ENCODE results near the gene NDUFB10.

NDUFB10 gene

DNA sequence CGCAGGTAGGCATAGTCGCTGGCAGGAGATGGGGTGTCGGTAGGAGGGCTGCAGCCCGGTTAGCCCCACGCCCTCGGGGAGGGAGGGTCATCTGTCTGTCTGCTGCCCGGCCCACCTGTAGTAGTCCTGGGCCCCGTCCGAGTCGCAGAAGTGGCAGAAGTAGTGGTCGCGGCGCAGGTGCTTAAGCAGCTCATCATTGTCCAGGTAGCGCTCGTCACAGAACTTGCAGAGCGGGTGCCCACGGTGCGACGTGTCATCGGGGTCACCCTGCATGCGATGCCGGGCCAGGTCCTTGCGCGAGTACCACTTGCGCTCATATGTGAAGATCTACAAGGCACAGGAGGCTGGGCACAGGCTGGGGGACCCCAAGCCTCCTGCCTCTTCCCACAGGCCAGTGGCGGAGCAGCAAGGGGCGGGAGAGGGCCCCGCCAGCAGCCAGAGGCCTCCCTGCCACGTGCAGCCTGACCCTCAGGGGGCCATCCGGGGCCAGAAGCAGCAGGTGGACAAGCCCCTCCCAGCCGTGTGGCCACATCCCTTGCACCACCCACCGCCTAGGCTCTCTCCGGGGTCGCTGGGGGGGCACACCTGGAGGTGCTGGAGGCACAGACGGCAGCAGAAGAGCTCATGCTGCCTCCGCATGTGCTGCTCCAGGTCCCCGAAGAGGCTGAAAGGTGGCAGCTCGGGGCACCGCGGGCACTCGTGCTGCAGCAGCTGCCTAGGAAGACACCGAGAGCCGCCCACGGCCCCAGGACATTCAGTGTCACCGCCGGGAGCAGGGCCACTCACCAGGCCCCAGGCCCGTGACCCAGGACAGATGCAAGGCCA is 43.3 kb downstream of the NDUFB10 start:
- DNase-seq (ENCODE audit: extremely low spot score) = no peak
- no peak for TF ChIP-seq FOXA1 (IDR thresholded peaks at IDR 0.05)
- no peak for TF ChIP-seq FOXM1 (IDR thresholded peaks at IDR 0.05; ENCODE audit: borderline replicate concordance)
- no peak for TF ChIP-seq PKNOX1 (IDR thresholded peaks at IDR 0.05)
- no peak for TF ChIP-seq L3MBTL2 (conservative IDR thresholded peaks at IDR 0.05)
- TF ChIP-seq SP1 (IDR thresholded peaks at IDR 0.05) = no peak
- TF ChIP-seq FOXK2 (IDR thresholded peaks at IDR 0.05) = no peak
- no peak for TF ChIP-seq TARDBP (IDR thresholded peaks at IDR 0.05)
- no peak for TF ChIP-seq NFRKB (IDR thresholded peaks at IDR 0.05)
- no peak for TF ChIP-seq HDGF (IDR thresholded peaks at IDR 0.05; ENCODE audit: borderline replicate concordance)
- no peak for TF ChIP-seq LEF1 (IDR thresholded peaks at IDR 0.05; ENCODE audit: borderline replicate concordance)
- no peak for TF ChIP-seq CTBP1 (IDR thresholded peaks at IDR 0.05; ENCODE audit: borderline replicate concordance)
- ChIA-PET POLR2A (interaction anchor here (1.2 to 1.4 kb wide), 3 partner anchors 19 to 45 kb away, joined by 3 to 4 read pairs (median 4); partner anchors contain the start of genes GFER, NTHL1, RPS2 and TSC2), CTCF (no interaction called here)

- TF ChIP-seq SP1 (IDR thresholded peaks at IDR 0.05) (no peak), HDGF (IDR thresholded peaks at IDR 0.05; ENCODE audit: borderline replicate concordance) (no peak), CTBP1 (IDR thresholded peaks at IDR 0.05; ENCODE audit: borderline replicate concordance) (no peak), BHLHE40 (IDR thresholded peaks at IDR 0.05; ENCODE audit: borderline replicate concordance) (no peak), FOXK2 (IDR thresholded peaks at IDR 0.05) (no peak), FOXA1 (IDR thresholded peaks at IDR 0.05) (no peak), TARDBP (IDR thresholded peaks at IDR 0.05) (no peak), NFRKB (IDR thresholded peaks at IDR 0.05) (no peak), ARNT (IDR thresholded peaks at IDR 0.05) (no peak), FOXM1 (IDR thresholded peaks at IDR 0.05; ENCODE audit: borderline replicate concordance) (no peak), LEF1 (IDR thresholded peaks at IDR 0.05; ENCODE audit: borderline replicate concordance) (no peak), ZNF384 (IDR thresholded peaks at IDR 0.05) (no peak), SUZ12 (IDR thresholded peaks at IDR 0.05) (no peak), L3MBTL2 (conservative IDR thresholded peaks at IDR 0.05) (no peak)
- CTCF ChIA-PET = interaction anchor here (0.9 to 1.7 kb wide), 6 partner anchors 9 to 150 kb away, joined by 4 to 13 read pairs (median 6); partner anchors contain the start of gene NOXO1
- POLR2A ChIA-PET = interaction anchor here (0.9 to 3.1 kb wide), 8 partner anchors 12 to 152 kb away, joined by 4 to 23 read pairs (median 5); partner anchors contain the start of genes GFER, NTHL1, RPS2 and TBL3
Observed at GRCh38 chr16:2003231-2003826, 44.0 kb downstream of the NDUFB10 start.

DNA sequence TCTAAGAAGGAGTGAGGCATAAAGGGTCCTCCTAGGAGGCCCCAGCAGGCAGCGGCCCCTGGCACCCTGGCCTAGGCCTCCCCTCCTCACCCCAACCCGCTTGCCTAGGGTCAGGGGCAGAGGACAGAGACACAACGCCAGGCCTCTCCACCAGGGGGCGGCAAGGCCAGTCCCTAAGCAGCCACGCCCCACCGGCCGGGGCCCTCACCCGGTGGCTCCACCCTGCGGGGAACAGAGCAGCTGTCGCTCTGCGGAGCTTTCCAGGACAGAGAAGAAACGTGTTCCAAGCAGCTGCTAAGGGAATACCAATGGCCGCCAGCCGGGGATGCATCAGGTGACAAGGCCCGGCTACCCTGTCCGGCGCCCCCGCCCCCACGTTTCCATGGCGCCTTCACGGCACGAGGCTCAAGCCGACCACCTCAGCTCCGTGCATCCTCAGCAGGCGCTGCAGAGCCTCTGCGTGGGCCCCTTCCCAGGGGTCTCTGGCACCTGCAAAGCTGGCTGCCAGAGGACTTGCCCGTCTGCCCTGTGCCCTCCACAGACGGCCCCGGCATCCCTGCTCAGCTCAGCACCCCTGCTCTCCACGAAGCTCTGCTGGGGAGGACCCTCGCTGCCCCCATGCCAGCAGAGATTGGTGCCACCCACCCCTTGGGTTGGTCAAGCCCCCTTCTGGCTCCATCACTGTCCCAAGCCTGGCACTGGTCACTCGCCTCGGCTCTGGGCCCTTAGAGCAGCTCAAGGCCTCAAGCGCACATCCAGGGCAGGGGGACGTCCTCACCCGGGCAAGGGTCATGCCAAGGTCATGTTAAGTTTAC is 44.7 kb downstream of the NDUFB10 start:
- peak; percentile 91 for DNase-seq (ENCODE audit: extremely low spot score)
- CTCF ChIA-PET = interaction anchor here (0.6 to 1.7 kb wide), 9 partner anchors 9 to 149 kb away, joined by 3 to 13 read pairs (median 5); partner anchors contain the start of gene NOXO1
- POLR2A ChIA-PET = interaction anchor here (0.7 to 3.1 kb wide), 10 partner anchors 10 to 151 kb away, joined by 3 to 23 read pairs (median 5); partner anchors contain the start of genes GFER, NTHL1, RPS2 and TBL3
- TF ChIP-seq PKNOX1 (IDR thresholded peaks at IDR 0.05) (peak; percentile 86), ELF4 (IDR thresholded peaks at IDR 0.05) (no peak), FOXA1 (IDR thresholded peaks at IDR 0.05) (no peak), CTBP1 (IDR thresholded peaks at IDR 0.05; ENCODE audit: borderline replicate concordance) (no peak)

More at GRCh38 chr16:2003231-2003826, 44.0 kb downstream of the NDUFB10 start:
- DNase-seq (ENCODE audit: extremely low spot score) = no peak

GRCh38 chr16:2004795-2005517 is 45.6 kb downstream of the NDUFB10 start:
- DNase-seq (ENCODE audit: extremely low spot score) = no peak
- no peak for TF ChIP-seq BHLHE40 (IDR thresholded peaks at IDR 0.05; ENCODE audit: borderline replicate concordance)
- no peak for TF ChIP-seq HDGF (IDR thresholded peaks at IDR 0.05; ENCODE audit: borderline replicate concordance)
- no peak for TF ChIP-seq NFRKB (IDR thresholded peaks at IDR 0.05)
- TF ChIP-seq FOXK2 (IDR thresholded peaks at IDR 0.05) = no peak
- TF ChIP-seq LEF1 (IDR thresholded peaks at IDR 0.05; ENCODE audit: borderline replicate concordance) = no peak
- TF ChIP-seq ARNT (IDR thresholded peaks at IDR 0.05) = no peak
- no peak for TF ChIP-seq ZNF384 (IDR thresholded peaks at IDR 0.05)
- TF ChIP-seq FOXA1 (IDR thresholded peaks at IDR 0.05) = no peak
- ChIA-PET POLR2A (interaction anchor here (1.4 to 3.1 kb wide), 4 partner anchors 10 to 150 kb away, joined by 4 to 23 read pairs (median 8); partner anchors contain the start of genes RPS2 and TRAF7), CTCF (interaction anchor here (0.7 to 1.7 kb wide), 5 partner anchors 10 to 135 kb away, joined by 3 to 13 read pairs (median 6); no protein-coding TSS in a partner anchor)

- POLR2A ChIA-PET = interaction anchor here (1.4 to 3.1 kb wide), 3 partner anchors 9 to 150 kb away, joined by 6 to 23 read pairs (median 9); partner anchors contain the start of genes RPS2 and TRAF7
- TF ChIP-seq BHLHE40 (IDR thresholded peaks at IDR 0.05; ENCODE audit: borderline replicate concordance) (no peak), SUZ12 (IDR thresholded peaks at IDR 0.05) (no peak), ELF4 (IDR thresholded peaks at IDR 0.05) (no peak), ZNF384 (IDR thresholded peaks at IDR 0.05) (no peak), L3MBTL2 (conservative IDR thresholded peaks at IDR 0.05) (no peak), FOXK2 (IDR thresholded peaks at IDR 0.05) (no peak), FOXM1 (IDR thresholded peaks at IDR 0.05; ENCODE audit: borderline replicate concordance) (no peak), ARNT (IDR thresholded peaks at IDR 0.05) (no peak), PKNOX1 (IDR thresholded peaks at IDR 0.05) (no peak), LEF1 (IDR thresholded peaks at IDR 0.05; ENCODE audit: borderline replicate concordance) (no peak), NFRKB (IDR thresholded peaks at IDR 0.05) (no peak)
- no peak for DNase-seq (ENCODE audit: extremely low spot score)
- CTCF ChIA-PET = interaction anchor here (0.7 kb wide), 1 partner anchor 75 kb away, joined by 3 read pairs; no protein-coding TSS in a partner anchor
Observed at GRCh38 chr16:2005646-2006045, 46.3 kb downstream of the NDUFB10 start.

All from HEK293T (cell line).